Prostate gland (tissue), 2 donors: ENCODE measurements around the gene TLE5.

ENCODE experiments used
- CTCF ChIP-seq, 4 experiments: fragments of 200-600 bp in 2 of 4; fragments of 450-650 bp in 2 of 4; sonication (generic) in 2 of 4; IDR thresholded peaks; 1 replicate in 3 of 4; 2 replicates in 1 of 4; pipeline ENCODE4 v1.5.1; 2016 to 2019; ENCODE audit warnings: antibody characterized with exemption in 4 of 4, mild to moderate bottlenecking in 2 of 4, moderate library complexity in 2 of 4
- POLR2AphosphoS5 ChIP-seq: sonication (generic); formaldehyde crosslinking; IDR thresholded peaks from one replicate; pipeline ENCODE4 v1.6.1; 2017; ENCODE audit warnings: antibody characterized with exemption

- TF ChIP-seq CTCF (IDR thresholded peaks at IDR 0.05) = no peak
- TF ChIP-seq POLR2AphosphoS5 = peak; percentile 26
Measured at GRCh38 chr19:3073159-3073563, 10.9 kb upstream of the TLE5 start.
